ENCODE results near the gene NRG3.

NRG3 gene

GRCh38 chr10:81870472-81870871 is 4.5 kb upstream of the NRG3 start:
- peaks cover 5 to 8% of the 10 kb centered on the region in 2 donors for H3K27me3 ChIP-seq (ENCODE audit: control insufficient read depth in 1 of 2, insufficient read depth in 2 of 2, low read length in 2 of 2)

GRCh38 chr10:81871558-81871957 is 3.4 kb upstream of the NRG3 start:
- H3K9me3 ChIP-seq (ENCODE audit: low read length) = no peaks in the 10 kb centered on the region
- no peak overlapping the region for H3K4me3 ChIP-seq (ENCODE audit: low read depth in 1 of 2, low read length in 2 of 2)
- peaks cover 15 to 19% of the 10 kb centered on the region in 2 donors for H3K27me3 ChIP-seq (ENCODE audit: control insufficient read depth in 1 of 2, insufficient read depth in 2 of 2, low read length in 2 of 2)
- no peak overlapping the region for H3K27ac ChIP-seq (ENCODE audit: low read depth, low read length)
- H3K9ac ChIP-seq (ENCODE audit: low read length) = no peak overlapping the region
- no peaks in the 10 kb centered on the region for H3K36me3 ChIP-seq (ENCODE audit: insufficient read depth, low read length)
- peaks cover 10% of the 10 kb centered on the region for H3K4me1 ChIP-seq (ENCODE audit: insufficient read depth, low read length)

More at GRCh38 chr10:81870472-81870871, 4.5 kb upstream of the NRG3 start:
- no peaks in the 10 kb centered on the region for H3K9me3 ChIP-seq (ENCODE audit: low read length)
- no peaks in the 10 kb centered on the region for H3K36me3 ChIP-seq (ENCODE audit: insufficient read depth, low read length)
- no peak overlapping the region for H3K9ac ChIP-seq (ENCODE audit: low read length)
- H3K4me1 ChIP-seq (ENCODE audit: insufficient read depth, low read length) = peaks cover 1% of the 10 kb centered on the region
- no peak overlapping the region for H3K27ac ChIP-seq (ENCODE audit: low read depth, low read length)
- H3K4me3 ChIP-seq (ENCODE audit: low read depth in 1 of 2, low read length in 2 of 2) = no peak overlapping the region

GRCh38 chr10:81872206-81872862 is 2.7 kb upstream of the NRG3 start:
- Histone ChIP-seq H3K27me3 (ENCODE audit: control insufficient read depth in 1 of 2, insufficient read depth in 2 of 2, low read length in 2 of 2) (peaks cover 22 to 27% of the 10 kb centered on the region in 2 donors), H3K4me1 (ENCODE audit: insufficient read depth, low read length) (peaks cover 10% of the 10 kb centered on the region), H3K9me3 (ENCODE audit: low read length) (no peaks in the 10 kb centered on the region), H3K4me3 (ENCODE audit: low read depth in 1 of 2, low read length in 2 of 2) (no peak overlapping the region), H3K27ac (ENCODE audit: low read depth, low read length) (no peak overlapping the region), H3K36me3 (ENCODE audit: insufficient read depth, low read length) (no peaks in the 10 kb centered on the region), H3K9ac (ENCODE audit: low read length) (no peak overlapping the region)

GRCh38 chr10:81873231-81873931 is 1.6 kb upstream of the NRG3 start:
- Histone ChIP-seq H3K4me3 (ENCODE audit: low read depth in 1 of 2, low read length in 2 of 2) (no peak overlapping the region), H3K27ac (ENCODE audit: low read depth, low read length) (no peak overlapping the region), H3K27me3 (ENCODE audit: control insufficient read depth in 1 of 2, insufficient read depth in 2 of 2, low read length in 2 of 2) (peaks cover 22 to 32% of the 10 kb centered on the region in 2 donors)

GRCh38 chr10:81873932-81874816 is 820 bp upstream of the NRG3 start:
- Histone ChIP-seq H3K27ac (ENCODE audit: low read depth, low read length) (no peak overlapping the region), H3K36me3 (ENCODE audit: insufficient read depth, low read length) (no peaks in the 10 kb centered on the region), H3K9ac (ENCODE audit: low read length) (no peak overlapping the region), H3K9me3 (ENCODE audit: low read length) (no peaks in the 10 kb centered on the region), H3K4me1 (ENCODE audit: insufficient read depth, low read length) (peaks cover 10% of the 10 kb centered on the region), H3K4me3 (ENCODE audit: low read depth in 1 of 2, low read length in 2 of 2) (peak overlapping the region in 1 of 2 donors; percentile 21), H3K27me3 (ENCODE audit: control insufficient read depth in 1 of 2, insufficient read depth in 2 of 2, low read length in 2 of 2) (peaks cover 22 to 32% of the 10 kb centered on the region in 2 donors)

More at GRCh38 chr10:81873231-81873931, 1.6 kb upstream of the NRG3 start:
- H3K4me1 ChIP-seq (ENCODE audit: insufficient read depth, low read length) = peaks cover 10% of the 10 kb centered on the region
- no peak overlapping the region for H3K9ac ChIP-seq (ENCODE audit: low read length)
- H3K36me3 ChIP-seq (ENCODE audit: insufficient read depth, low read length) = no peaks in the 10 kb centered on the region
- H3K9me3 ChIP-seq (ENCODE audit: low read length) = no peaks in the 10 kb centered on the region

GRCh38 chr10:81875467-81876252 is 666 bp downstream of the NRG3 start:
- H3K4me3 ChIP-seq (ENCODE audit: low read depth in 1 of 2, low read length in 2 of 2) = no peak overlapping the region
- peaks cover 10% of the 10 kb centered on the region for H3K4me1 ChIP-seq (ENCODE audit: insufficient read depth, low read length)
- H3K27ac ChIP-seq (ENCODE audit: low read depth, low read length) = no peak overlapping the region
- H3K9ac ChIP-seq (ENCODE audit: low read length) = no peak overlapping the region
- H3K9me3 ChIP-seq (ENCODE audit: low read length) = no peaks in the 10 kb centered on the region
- peaks cover 22 to 32% of the 10 kb centered on the region in 2 donors for H3K27me3 ChIP-seq (ENCODE audit: control insufficient read depth in 1 of 2, insufficient read depth in 2 of 2, low read length in 2 of 2)
- H3K36me3 ChIP-seq (ENCODE audit: insufficient read depth, low read length) = no peaks in the 10 kb centered on the region

- no peaks in the 10 kb centered on the region for H3K36me3 ChIP-seq (ENCODE audit: insufficient read depth, low read length)
- peaks cover 22 to 32% of the 10 kb centered on the region in 2 donors for H3K27me3 ChIP-seq (ENCODE audit: control insufficient read depth in 1 of 2, insufficient read depth in 2 of 2, low read length in 2 of 2)
- no peaks in the 10 kb centered on the region for H3K9me3 ChIP-seq (ENCODE audit: low read length)
- H3K27ac ChIP-seq (ENCODE audit: low read depth, low read length) = no peak overlapping the region
- peaks cover 10% of the 10 kb centered on the region for H3K4me1 ChIP-seq (ENCODE audit: insufficient read depth, low read length)
- no peak overlapping the region for H3K9ac ChIP-seq (ENCODE audit: low read length)
- no peak overlapping the region for H3K4me3 ChIP-seq (ENCODE audit: low read depth in 1 of 2, low read length in 2 of 2)
Observed at GRCh38 chr10:81876253-81877077, 1.5 kb downstream of the NRG3 start.

GRCh38 chr10:81877596-81877995 is 2.6 kb downstream of the NRG3 start:
- Histone ChIP-seq H3K27ac (ENCODE audit: low read depth, low read length) (no peak overlapping the region), H3K9ac (ENCODE audit: low read length) (no peak overlapping the region), H3K36me3 (ENCODE audit: insufficient read depth, low read length) (no peaks in the 10 kb centered on the region), H3K9me3 (ENCODE audit: low read length) (no peaks in the 10 kb centered on the region), H3K4me1 (ENCODE audit: insufficient read depth, low read length) (peaks cover 10% of the 10 kb centered on the region), H3K4me3 (ENCODE audit: low read depth in 1 of 2, low read length in 2 of 2) (no peak overlapping the region), H3K27me3 (ENCODE audit: control insufficient read depth in 1 of 2, insufficient read depth in 2 of 2, low read length in 2 of 2) (peaks cover 22 to 32% of the 10 kb centered on the region in 2 donors)

- Histone ChIP-seq H3K9me3 (ENCODE audit: low read length) (no peaks in the 10 kb centered on the region), H3K9ac (ENCODE audit: low read length) (no peak overlapping the region), H3K27ac (ENCODE audit: low read depth, low read length) (no peak overlapping the region), H3K27me3 (ENCODE audit: control insufficient read depth in 1 of 2, insufficient read depth in 2 of 2, low read length in 2 of 2) (peaks cover 3 to 9% of the 10 kb centered on the region in 2 donors), H3K4me3 (ENCODE audit: low read depth in 1 of 2, low read length in 2 of 2) (no peak overlapping the region), H3K36me3 (ENCODE audit: insufficient read depth, low read length) (no peaks in the 10 kb centered on the region), H3K4me1 (ENCODE audit: insufficient read depth, low read length) (no peaks in the 10 kb centered on the region)
Observed at GRCh38 chr10:81882011-81882410, 7.0 kb downstream of the NRG3 start.

GRCh38 chr10:81884856-81885255 is 9.9 kb downstream of the NRG3 start:
- H3K27ac ChIP-seq (ENCODE audit: low read depth, low read length) = no peak overlapping the region
- H3K4me3 ChIP-seq (ENCODE audit: low read depth in 1 of 2, low read length in 2 of 2) = no peak overlapping the region
- no peaks in the 10 kb centered on the region for H3K9me3 ChIP-seq (ENCODE audit: low read length)
- no peaks in the 10 kb centered on the region for H3K27me3 ChIP-seq (ENCODE audit: control insufficient read depth in 1 of 2, insufficient read depth in 2 of 2, low read length in 2 of 2)
- no peak overlapping the region for H3K9ac ChIP-seq (ENCODE audit: low read length)
- H3K4me1 ChIP-seq (ENCODE audit: insufficient read depth, low read length) = no peaks in the 10 kb centered on the region
- H3K36me3 ChIP-seq (ENCODE audit: insufficient read depth, low read length) = no peaks in the 10 kb centered on the region
